Epithelial cell of proximal tubule (primary cell): ENCODE data around the gene IMPDH2. TPM values are rescaled to one million over a fixed set of nuclear protein-coding genes. Genes with fewer than 3 reads are reported as not detected.

Source experiments
- DNase-seq: peaks from one replicate; pipeline ENCODE4 v3.0.0-alpha.2; 2011; ENCODE audit warnings: low read depth
- H3K4me3 ChIP-seq: 2 replicates; pipeline ENCODE4 v1.5.1; 2011; ENCODE audit warnings: low read depth, mild to moderate bottlenecking, low read length
- total RNA-seq: library from RNA; depleted of rRNA; stranded (reverse); fragments of >200 nt; gene quantifications from 2 replicates; pipeline ENCODE4 v1.2.3, GENCODE V29; 2015
- TF ChIP-seq, protein P1 (sequence below): conservative IDR thresholded peaks from 2 replicates; pipeline ENCODE4 v1.5.1; 2012; ENCODE audit warnings: low read depth, mild to moderate bottlenecking, low read length

The IMPDH2 gene
- total RNA-seq, 1 donor from 2014 or later: 253 TPM

DNA sequence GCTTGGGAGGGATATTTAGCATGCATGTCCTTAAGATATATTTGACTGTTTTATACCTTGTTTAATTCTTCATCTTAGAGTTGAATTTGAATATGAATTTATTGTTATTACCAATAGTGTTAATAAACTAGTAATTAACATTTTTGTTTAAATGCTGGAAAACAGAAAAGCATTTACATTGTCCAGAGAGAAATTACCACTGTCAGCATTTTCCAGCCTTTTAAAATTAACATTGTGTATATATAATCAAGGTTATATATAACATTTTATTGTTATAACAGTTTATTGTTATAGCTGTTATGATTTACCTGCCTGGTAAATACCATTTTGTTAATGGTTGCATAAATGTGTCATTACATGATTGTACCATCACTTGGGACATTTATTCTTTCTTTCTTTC, 47.2 kb downstream of the IMPDH2 start:
- TF ChIP-seq, protein P1, sequence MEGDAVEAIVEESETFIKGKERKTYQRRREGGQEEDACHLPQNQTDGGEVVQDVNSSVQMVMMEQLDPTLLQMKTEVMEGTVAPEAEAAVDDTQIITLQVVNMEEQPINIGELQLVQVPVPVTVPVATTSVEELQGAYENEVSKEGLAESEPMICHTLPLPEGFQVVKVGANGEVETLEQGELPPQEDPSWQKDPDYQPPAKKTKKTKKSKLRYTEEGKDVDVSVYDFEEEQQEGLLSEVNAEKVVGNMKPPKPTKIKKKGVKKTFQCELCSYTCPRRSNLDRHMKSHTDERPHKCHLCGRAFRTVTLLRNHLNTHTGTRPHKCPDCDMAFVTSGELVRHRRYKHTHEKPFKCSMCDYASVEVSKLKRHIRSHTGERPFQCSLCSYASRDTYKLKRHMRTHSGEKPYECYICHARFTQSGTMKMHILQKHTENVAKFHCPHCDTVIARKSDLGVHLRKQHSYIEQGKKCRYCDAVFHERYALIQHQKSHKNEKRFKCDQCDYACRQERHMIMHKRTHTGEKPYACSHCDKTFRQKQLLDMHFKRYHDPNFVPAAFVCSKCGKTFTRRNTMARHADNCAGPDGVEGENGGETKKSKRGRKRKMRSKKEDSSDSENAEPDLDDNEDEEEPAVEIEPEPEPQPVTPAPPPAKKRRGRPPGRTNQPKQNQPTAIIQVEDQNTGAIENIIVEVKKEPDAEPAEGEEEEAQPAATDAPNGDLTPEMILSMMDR: no peak
- no peak for DNase-seq
- no peak overlapping the region for H3K4me3 ChIP-seq

DNA sequence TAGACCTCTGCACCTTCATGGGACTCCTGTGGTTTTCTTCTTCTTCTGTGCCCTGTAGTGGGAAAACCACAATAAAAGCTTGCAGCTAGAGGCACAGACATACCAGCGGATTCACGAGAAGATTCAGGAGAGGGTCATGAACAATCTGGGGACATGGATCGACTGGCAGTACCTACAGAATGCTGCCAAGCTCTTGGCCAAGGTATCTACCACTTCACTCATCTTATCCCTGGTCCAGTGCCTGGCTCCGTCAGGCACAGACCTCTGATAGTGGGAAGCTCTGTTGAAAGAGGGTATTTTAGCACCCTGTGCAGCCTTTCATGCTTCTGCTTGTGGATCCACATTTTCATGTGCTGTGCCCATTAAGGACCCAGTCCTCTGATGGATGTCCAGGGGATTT, 48.9 kb downstream of the IMPDH2 start:
- no peak overlapping the region for H3K4me3 ChIP-seq
- no peak for DNase-seq
- TF ChIP-seq, protein P1: no peak

DNA sequence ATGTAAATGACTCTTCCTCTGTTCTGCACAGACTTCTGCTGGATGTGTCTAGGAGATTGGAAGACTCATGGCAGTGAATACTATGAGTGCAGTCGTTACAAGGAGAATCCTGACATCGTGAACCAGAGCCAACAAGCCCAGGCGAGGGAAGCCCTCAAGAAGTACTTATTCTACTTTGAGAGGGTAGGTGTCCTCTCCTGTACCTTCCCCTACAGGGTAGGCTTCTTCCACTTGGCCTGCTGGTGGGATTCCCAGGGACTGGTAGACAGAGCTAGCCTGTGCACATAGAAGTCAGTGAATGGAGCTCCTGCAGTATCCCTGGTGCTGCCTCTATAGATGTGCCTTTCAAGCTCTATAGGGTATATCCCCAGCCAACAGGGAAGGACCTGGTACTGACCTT, 49.7 kb downstream of the IMPDH2 start:
- TF ChIP-seq, protein P1: no peak
- DNase-seq: no peak
- H3K4me3 ChIP-seq: no peak overlapping the region

Other genes with a start within 250 kb of the IMPDH2 start
- gene PRKAR2A, start 181.5 kb downstream of the IMPDH2 start, total RNA-seq: 23.5 and 30.4 TPM in 2 replicates
- gene SLC25A20, start 130.5 kb downstream of the IMPDH2 start, total RNA-seq: 7.5 and 12.3 TPM in 2 replicates
- 44.8 and 76.7 TPM in 2 replicates for gene ARIH2, start 110.6 kb downstream of the IMPDH2 start, total RNA-seq
- 17.1 and 23.2 TPM in 2 replicates for gene P4HTM, start 39.2 kb downstream of the IMPDH2 start, total RNA-seq
- 86.1 and 99.5 TPM in 2 replicates for gene WDR6, start 22.0 kb downstream of the IMPDH2 start, total RNA-seq
- 55.0 and 64.3 TPM in 2 replicates for gene DALRD3, start 10.8 kb downstream of the IMPDH2 start, total RNA-seq
- gene NDUFAF3, start 7.3 kb downstream of the IMPDH2 start, total RNA-seq: 160 and 280 TPM in 2 replicates
- gene QRICH1, start 64.7 kb upstream of the IMPDH2 start, total RNA-seq: 53.6 and 103 TPM in 2 replicates
- 299 and 306 TPM in 2 replicates for gene QARS1, start 75.4 kb upstream of the IMPDH2 start, total RNA-seq
- gene USP19, start 91.4 kb upstream of the IMPDH2 start, total RNA-seq: 34.7 and 35.9 TPM in 2 replicates
- gene LAMB2, start 103.7 kb upstream of the IMPDH2 start, total RNA-seq: 116 and 232 TPM in 2 replicates
- 33.4 and 44.4 TPM in 2 replicates for gene CCDC71, start 136.9 kb upstream of the IMPDH2 start, total RNA-seq
- 8.0 and 16.5 TPM in 2 replicates for gene KLHDC8B, start 142.2 kb upstream of the IMPDH2 start, total RNA-seq
- 0.51 and 0.92 TPM in 2 replicates for gene C3orf62, start 247.8 kb upstream of the IMPDH2 start, total RNA-seq